ENCODE measurements around the gene GCNT4.

Gene GCNT4

DNA sequence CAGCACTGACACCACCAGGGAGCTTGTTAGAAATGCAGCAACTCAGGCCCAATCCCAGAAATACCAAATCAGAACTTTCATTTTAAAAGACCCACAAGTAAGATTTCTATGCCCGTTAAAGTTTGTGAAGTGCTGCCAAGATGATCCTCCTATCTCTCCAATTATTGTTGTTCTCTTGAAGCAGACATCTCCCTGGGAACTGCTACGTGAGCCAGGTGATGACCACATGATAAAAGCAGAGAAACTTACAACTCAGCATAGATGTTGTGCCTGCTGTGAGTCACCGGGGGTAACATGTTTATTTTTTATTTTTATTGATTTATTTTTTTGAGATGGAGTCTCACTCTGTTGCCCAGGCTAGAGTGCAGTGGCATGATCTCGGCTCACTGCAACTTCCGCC is 34.4 kb downstream of the GCNT4 start:
- DNase-seq (ENCODE audit: low read depth): no peak

- no peak for DNase-seq (ENCODE audit: low read depth)
Observed at GRCh38 chr5:75016896-75017295, 35.5 kb downstream of the GCNT4 start.

- DNase-seq (ENCODE audit: low read depth): no peak
Observed at GRCh38 chr5:75012748-75013147, 39.6 kb downstream of the GCNT4 start.

DNA sequence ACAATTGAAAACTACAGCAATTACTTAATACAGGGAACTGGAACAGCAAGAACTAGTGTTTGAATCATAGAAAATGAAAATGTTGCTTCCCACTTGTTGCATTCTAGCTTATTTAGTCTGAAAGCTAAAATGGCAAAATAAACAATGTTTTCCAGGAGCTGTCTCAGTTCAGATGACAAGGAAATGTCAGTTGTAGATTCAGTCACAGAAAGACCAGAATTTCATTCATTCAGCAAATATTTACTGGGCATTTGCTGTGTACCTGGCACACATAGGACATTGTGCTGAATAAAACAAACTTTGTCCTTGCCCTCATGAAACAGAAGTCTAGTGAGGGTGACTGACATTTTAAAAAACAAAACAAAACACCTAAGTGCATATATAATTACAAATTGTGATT is 41.5 kb downstream of the GCNT4 start:
- DNase-seq (ENCODE audit: low read depth): no peak

DNA sequence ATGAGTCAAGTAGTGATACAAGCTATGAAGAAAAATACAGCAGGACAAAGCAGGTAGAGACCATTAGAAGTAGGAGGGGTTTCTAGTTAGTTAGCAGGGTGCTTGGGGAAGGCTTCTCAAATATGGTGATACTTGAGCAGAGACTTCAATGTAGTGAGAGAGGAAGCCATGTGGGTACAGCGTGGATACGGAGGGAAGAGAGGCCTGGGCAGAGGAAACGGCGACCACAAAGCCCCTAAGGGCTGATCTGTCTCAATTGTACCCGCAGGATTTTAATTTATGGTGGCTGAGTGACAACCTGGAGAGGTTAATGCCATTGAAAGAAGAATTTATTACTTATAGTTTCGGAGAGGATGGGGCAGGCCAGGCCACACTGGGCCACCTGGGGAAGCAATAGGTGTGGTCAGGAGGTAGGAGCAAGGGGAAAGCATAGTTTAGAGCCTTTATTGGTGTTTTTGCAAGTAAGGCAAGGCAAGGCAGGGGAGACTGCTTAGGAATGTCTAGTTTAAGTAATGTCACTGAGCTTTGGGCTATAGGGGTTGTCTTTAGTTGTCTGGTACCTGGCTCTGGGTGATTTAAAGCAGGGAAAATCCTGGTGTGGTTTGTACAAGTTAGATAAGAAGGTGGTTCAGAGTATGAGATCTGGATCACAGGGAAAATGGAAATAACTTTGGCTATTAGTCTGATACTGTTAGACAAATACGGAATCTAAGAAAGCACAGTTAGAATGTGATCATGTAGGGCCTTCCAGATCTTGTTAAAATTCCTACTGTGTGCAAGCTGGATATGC is 42.6 kb downstream of the GCNT4 start:
- DNase-seq (ENCODE audit: low read depth): no peak

DNA sequence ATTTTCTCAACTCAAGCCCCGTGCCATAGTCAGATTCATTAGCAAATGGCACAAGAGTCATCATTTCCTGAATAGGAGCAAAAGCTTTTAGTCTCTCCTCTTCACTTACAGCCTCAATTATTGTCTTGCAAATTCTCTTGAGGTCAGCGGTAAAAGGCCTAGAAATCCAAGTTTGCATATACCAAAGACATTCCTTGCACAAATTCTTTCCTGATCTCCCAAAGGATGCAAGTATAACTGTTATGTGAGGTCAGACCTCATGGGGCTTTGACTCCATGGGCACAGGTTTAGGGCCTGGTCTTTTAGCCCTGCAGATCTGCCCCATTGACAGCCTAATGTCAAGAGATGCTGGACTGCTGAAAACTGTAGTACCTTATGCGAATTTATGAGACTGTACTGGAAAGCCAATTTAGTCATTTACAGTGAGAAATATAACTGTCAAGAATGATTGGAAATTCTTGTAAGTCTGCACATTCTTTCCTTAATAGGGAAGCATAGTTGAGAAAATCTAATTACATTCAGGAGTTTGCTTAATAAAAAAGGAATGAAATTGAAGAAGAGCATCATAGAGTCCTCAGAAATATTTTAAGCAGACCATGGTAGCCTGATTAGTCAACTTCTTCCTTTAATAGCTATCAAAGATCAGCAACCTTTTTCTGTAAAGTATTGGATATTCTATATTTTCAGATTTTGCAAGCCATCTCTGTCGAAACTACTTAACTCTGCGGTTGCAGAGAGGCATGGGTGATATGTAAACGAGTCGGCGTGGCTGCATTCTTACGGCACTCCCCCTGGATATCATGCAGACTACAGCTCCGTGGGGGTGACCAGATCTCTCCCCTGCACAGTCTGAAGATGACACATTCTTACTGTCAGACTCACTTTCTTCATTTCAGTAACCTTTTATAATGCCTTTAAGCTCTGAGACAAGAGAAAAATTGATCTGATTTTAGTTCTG is 45.2 kb downstream of the GCNT4 start:
- DNase-seq (ENCODE audit: low read depth): no peak

DNA sequence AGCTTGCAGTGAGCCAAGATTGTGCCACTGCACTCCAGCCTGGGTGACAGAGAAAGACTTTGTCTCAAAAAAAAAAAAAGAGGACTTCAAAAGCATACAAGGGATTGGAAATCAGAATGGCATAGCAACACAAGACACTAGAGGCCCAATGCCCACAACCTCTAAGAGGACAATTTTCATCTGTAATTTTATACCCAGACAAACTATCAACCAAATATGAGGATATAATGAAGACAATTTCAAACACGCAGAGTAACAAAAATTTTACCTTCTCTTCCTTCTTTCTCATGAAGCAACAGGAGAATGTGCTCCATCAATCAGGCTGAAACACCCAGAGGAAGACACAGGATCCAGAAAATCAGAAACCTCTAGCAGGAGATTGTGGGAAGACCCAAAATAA is 46.8 kb downstream of the GCNT4 start:
- no peak for DNase-seq (ENCODE audit: low read depth)

Measured in stimulated activated CD8-positive, alpha-beta memory T cell treated with anti-CD3 and anti-CD28 coated beads, Interleukin-4, amount 100 ng/mL, for 24 hours (primary cell).